Large intestine (tissue), 3 donors: ENCODE results near the gene COX15. TPM values are rescaled to one million over a fixed set of nuclear protein-coding genes. Genes with fewer than 3 reads are reported as not detected.
"Not testable (repeated sequence)": the region's sequence is repeated elsewhere in the genome, so short reads cannot be mapped to it uniquely, and the experiment has no call there.

Experiments used
- DNase-seq, 2 donors: peaks; one replicate each; pipeline versions ENCODE4 v3.0.0 to v3.0.0-alpha.2; 2013
- H3K27ac ChIP-seq: one replicate; pipeline ENCODE4 v1.5.1; 2013; ENCODE audit warnings: low read length
- H3K27me3 ChIP-seq: 2 replicates; pipeline ENCODE4 v1.6.1; 2013; ENCODE audit warnings: low read length; ENCODE audit not compliant: control insufficient read depth, insufficient read depth
- H3K36me3 ChIP-seq: 2 replicates; pipeline ENCODE4 v1.6.1; 2013; ENCODE audit warnings: low read length; ENCODE audit not compliant: control insufficient read depth, insufficient read depth
- H3K4me1 ChIP-seq: one replicate; pipeline ENCODE4 v1.6.1; 2013; ENCODE audit warnings: low read length; ENCODE audit not compliant: control insufficient read depth, insufficient read depth
- H3K4me3 ChIP-seq: one replicate; pipeline ENCODE4 v1.5.1; 2013; ENCODE audit warnings: low read length
- H3K9me3 ChIP-seq: one replicate; pipeline ENCODE4 v1.6.1; 2013; ENCODE audit warnings: mild to moderate bottlenecking, low read depth, low read length, moderate library complexity; ENCODE audit not compliant: control insufficient read depth
- WGBS: methylation state at CpG from one replicate; pipeline ENCODE4 v1.1.5; 2013; ENCODE audit warnings: low lambda C conversion rate; ENCODE audit not compliant: insufficient coverage; 5-methylcytosine and 5-hydroxymethylcytosine counted together
- polyA plus RNA-seq: library from polyadenylated mRNA; unstranded; fragments of 120-200 nt; gene quantifications from one replicate; pipeline ENCODE4 v1.2.1, GENCODE V29; 2013

Gene COX15
- polyA plus RNA-seq, 1 donor = 46.0 TPM

- H3K27ac ChIP-seq = no peak overlapping the region
- H3K4me1 ChIP-seq = peaks cover 14% of the 10 kb centered on the region
These were observed 33.9 kb upstream of the COX15 start for GRCh38 chr10:99765672-99766301.

GRCh38 chr10:99761365-99761764, 29.4 kb upstream of the COX15 start:
- Histone ChIP-seq H3K27me3 (no peaks in the 10 kb centered on the region), H3K4me1 (no peaks in the 10 kb centered on the region), H3K9me3 (peaks cover 3% of the 10 kb centered on the region), H3K27ac (no peak overlapping the region), H3K4me3 (no peak overlapping the region), H3K36me3 (peaks cover 29% of the 10 kb centered on the region)
- DNase-seq = no peak

More at GRCh38 chr10:99765672-99766301, 33.9 kb upstream of the COX15 start:
- Histone ChIP-seq H3K27me3 (no peaks in the 10 kb centered on the region), H3K9me3 (peaks cover 3% of the 10 kb centered on the region), H3K36me3 (no peaks in the 10 kb centered on the region), H3K4me3 (no peak overlapping the region)
- DNase-seq = no peak
- WGBS = no CpG with 5 or more reads among the region's 4 CpGs

GRCh38 chr10:99760321-99760720, 28.4 kb upstream of the COX15 start:
- no CpG with 5 or more reads among the region's 1 CpG for WGBS
- H3K36me3 ChIP-seq = peaks cover 35% of the 10 kb centered on the region
- H3K27ac ChIP-seq = no peak overlapping the region
- peaks cover 3% of the 10 kb centered on the region for H3K9me3 ChIP-seq
- no peaks in the 10 kb centered on the region for H3K27me3 ChIP-seq
- no peak for DNase-seq
- H3K4me1 ChIP-seq = no peaks in the 10 kb centered on the region
- H3K4me3 ChIP-seq = no peak overlapping the region

GRCh38 chr10:99758211-99758891, 26.4 kb upstream of the COX15 start:
- no peak for DNase-seq
- peaks cover 45% of the 10 kb centered on the region for H3K36me3 ChIP-seq
- H3K4me3 ChIP-seq = no peak overlapping the region
- H3K4me1 ChIP-seq = peaks cover 5% of the 10 kb centered on the region
- H3K27ac ChIP-seq = no peak overlapping the region
- H3K9me3 ChIP-seq = no peaks in the 10 kb centered on the region
- WGBS = no CpG with 5 or more reads among the region's 2 CpGs
- no peaks in the 10 kb centered on the region for H3K27me3 ChIP-seq

GRCh38 chr10:99756159-99756558, 24.2 kb upstream of the COX15 start:
- no peak for DNase-seq
- no CpG with 5 or more reads among the region's 1 CpG for WGBS

GRCh38 chr10:99754670-99755069, 22.7 kb upstream of the COX15 start:
- Histone ChIP-seq H3K27me3 (no peaks in the 10 kb centered on the region), H3K9me3 (no peaks in the 10 kb centered on the region), H3K27ac (peak overlapping the region; percentile 40), H3K4me3 (no peak overlapping the region), H3K4me1 (peaks cover 5% of the 10 kb centered on the region), H3K36me3 (peaks cover 47% of the 10 kb centered on the region)
- DNase-seq = peak; percentile 26 to 56
- WGBS = no CpG with 5 or more reads among the region's 1 CpG

More at GRCh38 chr10:99756159-99756558, 24.2 kb upstream of the COX15 start:
- Histone ChIP-seq H3K9me3 (no peaks in the 10 kb centered on the region), H3K4me3 (no peak overlapping the region), H3K27ac (no peak overlapping the region), H3K4me1 (peaks cover 5% of the 10 kb centered on the region), H3K27me3 (no peaks in the 10 kb centered on the region), H3K36me3 (peaks cover 53% of the 10 kb centered on the region)

- Histone ChIP-seq H3K4me3 (no peak overlapping the region), H3K4me1 (peaks cover 5% of the 10 kb centered on the region), H3K36me3 (peaks cover 50% of the 10 kb centered on the region), H3K9me3 (no peaks in the 10 kb centered on the region), H3K27me3 (no peaks in the 10 kb centered on the region), H3K27ac (no peak overlapping the region)
- no peak for DNase-seq
These were observed 18.7 kb upstream of the COX15 start for GRCh38 chr10:99750641-99751040.

GRCh38 chr10:99748823-99749451, 17.0 kb upstream of the COX15 start:
- Histone ChIP-seq H3K9me3 (no peaks in the 10 kb centered on the region), H3K27ac (no peak overlapping the region), H3K4me3 (no peak overlapping the region), H3K36me3 (peaks cover 49% of the 10 kb centered on the region), H3K4me1 (no peaks in the 10 kb centered on the region), H3K27me3 (no peaks in the 10 kb centered on the region)
- no peak for DNase-seq
- 100% methylated on average over 1 of the region's 2 CpGs for WGBS

- H3K9me3 ChIP-seq, H3K4me1 ChIP-seq, H3K4me3 ChIP-seq, H3K27me3 ChIP-seq, H3K27ac ChIP-seq, DNase-seq: not testable (repeated sequence)
- no CpG with 5 or more reads among the region's 2 CpGs for WGBS
- H3K36me3 ChIP-seq = peaks cover 57% of the 10 kb centered on the region
These were observed 14.2 kb upstream of the COX15 start for GRCh38 chr10:99746166-99746565.

- Histone ChIP-seq H3K9me3 (peaks cover 13% of the 10 kb centered on the region), H3K4me1 (no peaks in the 10 kb centered on the region), H3K27ac (no peak overlapping the region), H3K36me3 (peaks cover 64% of the 10 kb centered on the region), H3K27me3 (no peaks in the 10 kb centered on the region), H3K4me3 (no peak overlapping the region)
- DNase-seq = no peak
- WGBS = 100% methylated on average over 3 of the region's 3 CpGs
These were observed 11.9 kb upstream of the COX15 start for GRCh38 chr10:99743841-99744240.
